MM.1S (cell line): ENCODE results near the gene GCN1.

Source experiments
- CTCF ChIP-seq: fragments of 300-600 bp; sonication (generic); IDR thresholded peaks from 2 replicates; pipeline ENCODE4 v1.5.1; 2016; ENCODE audit warnings: antibody characterized with exemption, low read length, mixed read lengths
- EZH2phosphoT487 ChIP-seq: fragments of 300-600 bp; sonication (generic); IDR thresholded peaks from 2 replicates; pipeline ENCODE4 v1.6.1; 2018; ENCODE audit warnings: antibody characterized with exemption, low read length

DNA sequence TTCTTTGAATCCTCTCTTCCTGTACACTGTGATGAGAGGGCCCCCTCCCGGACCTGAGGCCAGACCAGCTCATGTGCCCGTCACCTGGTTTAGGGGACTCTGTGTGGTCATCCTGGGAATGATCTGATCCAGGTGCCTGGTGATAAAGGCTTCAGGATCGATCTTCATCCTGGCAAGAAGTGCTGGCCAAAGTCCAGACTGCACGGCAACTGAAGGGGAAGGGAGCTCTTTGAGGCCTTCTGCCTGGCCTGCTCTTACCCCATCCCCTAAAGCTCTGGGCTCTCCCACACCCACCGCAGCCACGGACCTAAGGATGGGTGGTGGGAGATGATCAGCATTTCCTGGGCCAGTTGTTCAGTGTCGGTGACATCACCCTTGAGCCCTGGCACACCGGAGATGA lies 31.8 kb downstream of the GCN1 start:
- TF ChIP-seq CTCF (no peak), EZH2phosphoT487 (no peak)
